Parathyroid adenoma (tissue), 2 donors: ENCODE measurements around the gene SGCA.

ENCODE experiments used
- H2AFZ ChIP-seq: fragments of 300-600 bp; sonication (generic); one replicate; pipeline ENCODE4 v1.7.0; 2017; ENCODE audit warnings: antibody characterized with exemption, mild to moderate bottlenecking
- H3K27ac ChIP-seq: fragments of 300-600 bp; sonication (generic); one replicate; pipeline ENCODE4 v1.7.0; 2017
- H3K27me3 ChIP-seq: fragments of 300-600 bp; sonication (generic); one replicate; pipeline ENCODE4 v1.7.0; 2017; ENCODE audit warnings: low read length; ENCODE audit not compliant: control insufficient read depth, insufficient read depth
- H3K36me3 ChIP-seq: fragments of 300-600 bp; sonication (generic); one replicate; pipeline ENCODE4 v1.7.0; 2017; ENCODE audit warnings: low read length; ENCODE audit not compliant: control insufficient read depth, insufficient read depth
- H3K4me1 ChIP-seq: fragments of 300-600 bp; sonication (generic); one replicate; pipeline ENCODE4 v1.7.0; 2017; ENCODE audit warnings: control low read depth
- H3K4me2 ChIP-seq: fragments of 300-600 bp; sonication (generic); one replicate; pipeline ENCODE4 v1.7.0; 2017; ENCODE audit warnings: low read length
- H3K4me3 ChIP-seq: fragments of 300-600 bp; sonication (generic); one replicate; pipeline ENCODE4 v1.7.0; 2017; ENCODE audit warnings: low read depth, low read length
- H3K79me2 ChIP-seq: fragments of 300-600 bp; sonication (generic); one replicate; pipeline ENCODE4 v1.7.0; 2017; ENCODE audit warnings: control low read depth
- H3K9ac ChIP-seq: fragments of 300-600 bp; sonication (generic); one replicate; pipeline ENCODE4 v1.7.0; 2017; ENCODE audit warnings: mild to moderate bottlenecking
- H3K9me3 ChIP-seq: fragments of 300-600 bp; sonication (generic); one replicate; pipeline ENCODE4 v1.7.0; 2017; ENCODE audit warnings: low read length; ENCODE audit not compliant: control insufficient read depth
- TF ChIP-seq, protein P1 (sequence below): fragments of 300-600 bp; sonication (generic); IDR thresholded peaks from one replicate; pipeline ENCODE4 v1.7.0; 2017; ENCODE audit warnings: antibody characterized with exemption, mild to moderate bottlenecking
- donor health status: primary hyperparathyroidism.

Gene SGCA

DNA sequence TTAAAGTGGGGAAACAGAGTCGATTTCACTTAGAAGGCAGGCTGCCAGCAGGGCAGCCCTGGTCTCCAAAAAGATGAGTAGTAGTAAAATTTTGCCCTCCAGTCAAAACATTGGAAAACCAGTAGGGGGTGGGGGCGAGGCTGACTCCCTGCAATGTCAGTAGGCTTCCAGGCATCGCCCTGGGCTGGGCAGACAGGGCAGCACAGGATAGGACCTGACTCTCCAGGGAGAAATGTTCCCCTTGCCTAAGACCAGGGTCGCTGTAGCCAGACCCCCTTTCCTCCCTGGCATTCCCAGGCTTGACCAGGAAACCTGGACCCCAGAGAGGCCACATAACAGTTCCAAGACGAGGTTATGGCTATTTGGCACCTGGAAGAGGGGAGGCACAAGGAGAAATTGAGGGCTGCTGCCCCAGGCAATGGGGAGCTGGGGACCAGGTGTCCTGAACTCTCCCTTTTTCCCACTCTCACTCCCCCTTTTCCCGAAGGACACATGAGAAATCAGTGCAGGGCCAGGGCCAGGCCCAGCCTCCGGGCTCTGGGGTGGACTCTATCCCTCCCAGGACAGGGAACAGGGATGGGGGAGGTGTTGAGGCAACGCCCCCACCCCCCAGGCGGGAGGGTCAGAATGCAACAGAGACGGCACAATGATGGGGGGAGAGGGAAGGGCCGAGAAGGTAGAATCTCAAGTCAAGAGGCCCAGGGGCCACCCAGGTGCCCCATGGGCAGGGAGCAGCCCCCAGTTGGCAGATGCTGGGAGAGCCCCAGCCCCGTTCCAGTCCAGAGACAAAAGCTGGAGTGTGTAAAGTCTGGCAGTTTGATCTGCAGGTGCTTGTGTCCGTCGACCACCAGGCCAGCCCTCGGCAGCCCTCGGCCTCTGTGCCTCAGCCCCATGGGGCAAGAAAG is 31.3 kb upstream of the SGCA start:
- Histone ChIP-seq H3K36me3 (no peaks in the 10 kb centered on the region), H3K27me3 (no peaks in the 10 kb centered on the region)

DNA sequence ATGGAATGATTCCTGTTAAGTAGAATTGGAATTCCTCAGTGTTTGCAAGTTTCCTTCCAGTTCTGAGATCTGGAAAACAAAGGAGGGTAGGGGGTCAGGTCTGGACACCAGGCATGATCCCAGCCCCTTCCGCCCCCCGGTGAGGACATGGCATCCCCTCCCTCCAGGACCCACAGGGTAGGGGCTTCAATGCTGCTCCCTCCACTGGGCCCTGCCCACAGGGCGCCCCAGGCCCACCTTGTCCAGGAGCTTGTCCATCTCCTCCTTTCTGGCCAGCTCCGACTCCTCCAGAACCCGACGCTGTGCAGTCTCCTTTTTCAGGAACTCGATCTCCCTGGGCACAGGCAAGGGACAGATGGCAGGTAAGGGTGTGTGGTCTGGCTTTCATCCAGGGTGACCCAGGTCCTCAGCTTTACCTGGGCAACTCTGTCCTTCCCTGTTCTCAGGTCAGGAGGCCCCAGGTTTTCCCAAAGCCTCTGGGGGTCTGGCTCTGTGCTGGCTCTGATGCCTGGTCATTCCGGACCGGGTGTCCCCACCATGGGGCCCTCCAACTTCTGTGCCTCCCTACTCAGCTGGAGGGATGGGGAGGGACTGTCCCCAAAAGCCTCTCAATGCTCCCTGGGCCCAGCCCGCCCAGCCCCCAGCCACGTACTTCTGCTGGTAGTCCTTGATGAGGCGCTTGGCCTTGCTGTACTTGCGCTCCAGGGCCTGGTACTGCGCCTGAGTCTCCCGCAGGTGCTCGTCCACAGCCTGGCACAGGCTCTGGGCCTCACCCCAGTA is 30.3 kb upstream of the SGCA start:
- Histone ChIP-seq H2AFZ (no peak overlapping the region), H3K27me3 (no peaks in the 10 kb centered on the region), H3K4me2 (no peak overlapping the region), H3K4me3 (no peak overlapping the region), H3K27ac (no peak overlapping the region), H3K9me3 (no peaks in the 10 kb centered on the region), H3K79me2 (no peaks in the 10 kb centered on the region), H3K9ac (no peak overlapping the region), H3K36me3 (no peaks in the 10 kb centered on the region), H3K4me1 (peaks cover 17% of the 10 kb centered on the region)
- TF ChIP-seq, protein P1, sequence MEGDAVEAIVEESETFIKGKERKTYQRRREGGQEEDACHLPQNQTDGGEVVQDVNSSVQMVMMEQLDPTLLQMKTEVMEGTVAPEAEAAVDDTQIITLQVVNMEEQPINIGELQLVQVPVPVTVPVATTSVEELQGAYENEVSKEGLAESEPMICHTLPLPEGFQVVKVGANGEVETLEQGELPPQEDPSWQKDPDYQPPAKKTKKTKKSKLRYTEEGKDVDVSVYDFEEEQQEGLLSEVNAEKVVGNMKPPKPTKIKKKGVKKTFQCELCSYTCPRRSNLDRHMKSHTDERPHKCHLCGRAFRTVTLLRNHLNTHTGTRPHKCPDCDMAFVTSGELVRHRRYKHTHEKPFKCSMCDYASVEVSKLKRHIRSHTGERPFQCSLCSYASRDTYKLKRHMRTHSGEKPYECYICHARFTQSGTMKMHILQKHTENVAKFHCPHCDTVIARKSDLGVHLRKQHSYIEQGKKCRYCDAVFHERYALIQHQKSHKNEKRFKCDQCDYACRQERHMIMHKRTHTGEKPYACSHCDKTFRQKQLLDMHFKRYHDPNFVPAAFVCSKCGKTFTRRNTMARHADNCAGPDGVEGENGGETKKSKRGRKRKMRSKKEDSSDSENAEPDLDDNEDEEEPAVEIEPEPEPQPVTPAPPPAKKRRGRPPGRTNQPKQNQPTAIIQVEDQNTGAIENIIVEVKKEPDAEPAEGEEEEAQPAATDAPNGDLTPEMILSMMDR: no peak

More for the DNA sequence above, 31.3 kb upstream of the SGCA start:
- Histone ChIP-seq H3K79me2 (no peaks in the 10 kb centered on the region), H3K4me1 (peaks cover 15% of the 10 kb centered on the region), H3K4me3 (no peak overlapping the region), H2AFZ (no peak overlapping the region), H3K9me3 (no peaks in the 10 kb centered on the region), H3K4me2 (no peak overlapping the region), H3K27ac (no peak overlapping the region), H3K9ac (no peak overlapping the region)
- TF ChIP-seq, protein P1: no peak

DNA sequence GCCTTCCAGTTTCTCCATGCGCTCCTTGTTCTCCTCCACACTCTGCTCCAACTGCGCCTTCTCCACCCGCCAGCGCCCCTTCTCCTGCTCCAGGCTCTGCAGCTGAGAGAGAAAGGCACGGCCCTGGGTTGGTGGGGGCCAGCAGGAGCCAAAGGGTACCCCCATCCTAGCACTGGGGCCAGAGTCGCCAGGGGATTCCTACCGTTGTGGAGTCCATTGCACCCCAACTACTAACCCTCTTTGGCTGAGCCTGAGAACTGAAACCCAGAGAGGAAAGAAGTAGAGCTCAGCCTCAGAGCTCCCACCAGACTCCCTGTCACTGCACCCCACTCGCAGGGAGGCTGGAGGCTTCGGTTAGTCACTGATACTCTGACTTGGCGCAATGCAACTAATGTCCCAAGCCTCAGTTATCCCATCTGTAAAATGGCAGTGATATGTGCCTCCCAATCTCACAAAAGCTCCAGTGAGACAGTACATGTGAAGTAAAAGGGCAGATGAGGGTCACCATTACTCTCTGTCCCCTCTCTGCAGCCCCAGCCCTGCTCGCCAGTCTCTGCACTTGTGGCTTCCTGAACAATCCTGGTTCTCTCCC is 29.6 kb upstream of the SGCA start:
- Histone ChIP-seq H3K4me2 (no peak overlapping the region), H3K36me3 (no peaks in the 10 kb centered on the region)

DNA sequence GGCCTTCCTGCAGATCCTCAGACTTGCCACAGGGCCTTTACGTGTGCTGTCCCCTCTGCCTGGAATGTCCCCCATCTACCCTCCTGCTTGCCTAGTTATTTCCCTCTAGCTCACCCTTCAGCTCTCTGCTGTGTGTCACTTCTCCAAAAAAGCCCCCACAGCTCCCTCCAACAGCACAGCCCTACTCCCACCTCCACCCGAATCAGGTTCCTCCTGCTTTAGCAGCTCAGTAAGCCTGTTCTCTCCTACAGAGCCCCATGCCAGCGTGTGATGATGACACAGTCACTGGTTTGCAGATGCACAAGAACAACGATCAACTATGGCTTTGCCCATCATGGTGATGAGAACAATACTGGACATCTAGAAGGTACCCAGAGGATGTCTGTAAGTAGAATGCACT is 28.8 kb upstream of the SGCA start:
- Histone ChIP-seq H3K4me1 (peaks cover 17% of the 10 kb centered on the region), H3K36me3 (no peaks in the 10 kb centered on the region), H3K79me2 (no peaks in the 10 kb centered on the region), H3K27ac (no peak overlapping the region), H3K9me3 (no peaks in the 10 kb centered on the region), H3K4me2 (no peak overlapping the region), H3K9ac (no peak overlapping the region), H3K4me3 (no peak overlapping the region), H2AFZ (no peak overlapping the region), H3K27me3 (no peaks in the 10 kb centered on the region)
- TF ChIP-seq, protein P1: no peak

More for the DNA sequence above, 29.6 kb upstream of the SGCA start:
- H3K4me1 ChIP-seq: peaks cover 17% of the 10 kb centered on the region
- H2AFZ ChIP-seq: no peak overlapping the region
- H3K9ac ChIP-seq: no peak overlapping the region
- no peak overlapping the region for H3K27ac ChIP-seq
- no peaks in the 10 kb centered on the region for H3K27me3 ChIP-seq
- no peak overlapping the region for H3K4me3 ChIP-seq
- no peaks in the 10 kb centered on the region for H3K79me2 ChIP-seq
- TF ChIP-seq, protein P1: no peak
- no peaks in the 10 kb centered on the region for H3K9me3 ChIP-seq
